ENCODE results near the gene C17orf107. TPM values are rescaled to one million over a fixed set of nuclear protein-coding genes. Genes with fewer than 3 reads are reported as not detected.

Gene C17orf107
- total RNA-seq, 1 donor from 2014 or later = 2.3 TPM

DNA sequence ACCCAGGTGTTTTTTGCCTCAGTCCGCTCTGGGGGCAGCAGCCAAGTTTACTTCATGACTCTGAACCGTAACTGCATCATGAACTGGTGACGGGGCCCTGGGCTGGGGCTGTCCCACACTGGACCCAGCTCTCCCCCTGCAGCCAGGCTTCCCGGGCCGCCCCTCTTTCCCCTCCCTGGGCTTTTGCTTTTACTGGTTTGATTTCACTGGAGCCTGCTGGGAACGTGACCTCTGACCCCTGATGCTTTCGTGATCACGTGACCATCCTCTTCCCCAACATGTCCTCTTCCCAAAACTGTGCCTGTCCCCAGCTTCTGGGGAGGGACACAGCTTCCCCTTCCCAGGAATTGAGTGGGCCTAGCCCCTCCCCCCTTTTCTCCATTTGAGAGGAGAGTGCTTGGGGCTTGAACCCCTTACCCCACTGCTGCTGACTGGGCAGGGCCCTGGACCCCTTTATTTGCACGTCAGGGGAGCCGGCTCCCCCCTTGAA is 2.1 kb upstream of the C17orf107 start:
- DNase-seq (ENCODE audit: low read depth) = no peak
- Histone ChIP-seq H3K4me3 (ENCODE audit: low read depth, low read length) (no peak overlapping the region), H3K36me3 (ENCODE audit: control insufficient read depth, insufficient read depth, low read length) (no peaks in the 10 kb centered on the region), H3K27me3 (ENCODE audit: control insufficient read depth, insufficient read depth, low read length) (peaks cover 26% of the 10 kb centered on the region)
- TF ChIP-seq, protein P1, sequence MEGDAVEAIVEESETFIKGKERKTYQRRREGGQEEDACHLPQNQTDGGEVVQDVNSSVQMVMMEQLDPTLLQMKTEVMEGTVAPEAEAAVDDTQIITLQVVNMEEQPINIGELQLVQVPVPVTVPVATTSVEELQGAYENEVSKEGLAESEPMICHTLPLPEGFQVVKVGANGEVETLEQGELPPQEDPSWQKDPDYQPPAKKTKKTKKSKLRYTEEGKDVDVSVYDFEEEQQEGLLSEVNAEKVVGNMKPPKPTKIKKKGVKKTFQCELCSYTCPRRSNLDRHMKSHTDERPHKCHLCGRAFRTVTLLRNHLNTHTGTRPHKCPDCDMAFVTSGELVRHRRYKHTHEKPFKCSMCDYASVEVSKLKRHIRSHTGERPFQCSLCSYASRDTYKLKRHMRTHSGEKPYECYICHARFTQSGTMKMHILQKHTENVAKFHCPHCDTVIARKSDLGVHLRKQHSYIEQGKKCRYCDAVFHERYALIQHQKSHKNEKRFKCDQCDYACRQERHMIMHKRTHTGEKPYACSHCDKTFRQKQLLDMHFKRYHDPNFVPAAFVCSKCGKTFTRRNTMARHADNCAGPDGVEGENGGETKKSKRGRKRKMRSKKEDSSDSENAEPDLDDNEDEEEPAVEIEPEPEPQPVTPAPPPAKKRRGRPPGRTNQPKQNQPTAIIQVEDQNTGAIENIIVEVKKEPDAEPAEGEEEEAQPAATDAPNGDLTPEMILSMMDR (IDR thresholded peaks at IDR 0.05; ENCODE audit: insufficient read depth, low read length, poor library complexity, severe bottlenecking) = no peak

DNA sequence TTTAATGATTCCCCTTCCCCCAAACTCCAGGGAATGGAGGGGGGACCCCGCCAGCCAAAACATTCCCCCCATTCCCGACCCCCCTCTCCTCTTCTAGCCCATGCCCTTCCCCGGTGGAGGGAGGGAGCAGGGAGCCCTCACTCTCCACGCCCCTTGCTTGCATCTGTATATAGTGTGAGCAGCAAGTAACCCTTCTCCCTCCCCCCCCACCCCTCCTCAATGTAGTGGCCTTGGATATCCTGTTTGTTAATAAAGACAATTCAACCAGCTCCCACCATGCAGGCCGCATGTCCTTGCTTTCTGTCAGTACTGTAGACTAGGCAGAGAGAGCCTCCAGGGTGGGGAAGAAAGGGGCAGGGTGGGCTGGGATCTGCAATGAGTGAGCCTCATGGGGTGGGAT is 1.6 kb upstream of the C17orf107 start:
- Histone ChIP-seq H3K36me3 (ENCODE audit: control insufficient read depth, insufficient read depth, low read length) (no peaks in the 10 kb centered on the region), H3K4me3 (ENCODE audit: low read depth, low read length) (no peak overlapping the region), H3K27me3 (ENCODE audit: control insufficient read depth, insufficient read depth, low read length) (peaks cover 26% of the 10 kb centered on the region)
- DNase-seq (ENCODE audit: low read depth) = no peak
- TF ChIP-seq, protein P1 (IDR thresholded peaks at IDR 0.05; ENCODE audit: insufficient read depth, low read length, poor library complexity, severe bottlenecking) = no peak

DNA sequence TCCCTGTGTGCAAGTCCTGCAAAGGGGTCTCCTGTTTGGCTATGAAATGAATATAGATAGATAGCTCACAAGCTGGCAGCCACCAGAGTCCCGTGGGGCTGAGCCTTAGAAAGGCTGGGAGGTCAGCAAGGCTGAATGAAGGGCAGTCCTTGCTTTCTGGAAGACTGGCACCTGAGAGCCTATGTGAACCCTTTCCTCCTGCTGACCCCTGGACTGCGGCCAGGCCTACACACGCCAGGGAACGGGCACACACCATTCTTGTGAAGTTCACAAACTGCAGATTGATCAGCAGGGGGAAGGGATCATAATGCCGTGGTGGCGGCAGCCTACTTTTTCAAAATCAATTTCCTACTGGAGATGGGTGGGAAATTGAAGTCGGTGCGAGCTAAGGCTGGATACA is 985 bp upstream of the C17orf107 start:
- no peak for DNase-seq (ENCODE audit: low read depth)
- no peaks in the 10 kb centered on the region for H3K36me3 ChIP-seq (ENCODE audit: control insufficient read depth, insufficient read depth, low read length)
- no peak overlapping the region for H3K4me3 ChIP-seq (ENCODE audit: low read depth, low read length)

DNA sequence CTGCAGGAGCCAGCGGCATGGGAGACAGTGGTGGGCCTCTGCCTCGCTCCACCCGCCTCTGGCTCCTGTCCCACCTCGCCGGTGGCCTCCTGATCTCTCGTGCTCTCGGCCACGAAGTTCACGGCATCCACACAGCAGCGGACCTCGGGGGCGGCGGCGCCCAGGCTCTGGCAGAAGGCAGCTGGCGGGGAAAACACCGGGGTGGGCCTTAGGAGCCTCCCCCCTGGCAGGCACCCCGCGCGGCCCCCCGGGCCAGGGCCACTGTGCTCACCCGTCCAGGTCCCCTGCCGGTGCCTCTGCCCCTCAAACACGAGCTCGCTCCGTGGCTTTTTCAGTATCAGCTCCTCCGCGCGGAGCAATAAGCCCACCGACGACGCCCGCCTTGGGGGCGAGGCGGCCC is 409 bp upstream of the C17orf107 start:
- Histone ChIP-seq H3K4me3 (ENCODE audit: low read depth, low read length) (peak overlapping the region; percentile 48), H3K27me3 (ENCODE audit: control insufficient read depth, insufficient read depth, low read length) (peaks cover 26% of the 10 kb centered on the region), H3K36me3 (ENCODE audit: control insufficient read depth, insufficient read depth, low read length) (no peaks in the 10 kb centered on the region)
- TF ChIP-seq, protein P1 (IDR thresholded peaks at IDR 0.05; ENCODE audit: insufficient read depth, low read length, poor library complexity, severe bottlenecking) = no peak
- no peak for DNase-seq (ENCODE audit: low read depth)

More for the DNA sequence above, 985 bp upstream of the C17orf107 start:
- peaks cover 26% of the 10 kb centered on the region for H3K27me3 ChIP-seq (ENCODE audit: control insufficient read depth, insufficient read depth, low read length)
- TF ChIP-seq, protein P1 (IDR thresholded peaks at IDR 0.05; ENCODE audit: insufficient read depth, low read length, poor library complexity, severe bottlenecking) = no peak

DNA sequence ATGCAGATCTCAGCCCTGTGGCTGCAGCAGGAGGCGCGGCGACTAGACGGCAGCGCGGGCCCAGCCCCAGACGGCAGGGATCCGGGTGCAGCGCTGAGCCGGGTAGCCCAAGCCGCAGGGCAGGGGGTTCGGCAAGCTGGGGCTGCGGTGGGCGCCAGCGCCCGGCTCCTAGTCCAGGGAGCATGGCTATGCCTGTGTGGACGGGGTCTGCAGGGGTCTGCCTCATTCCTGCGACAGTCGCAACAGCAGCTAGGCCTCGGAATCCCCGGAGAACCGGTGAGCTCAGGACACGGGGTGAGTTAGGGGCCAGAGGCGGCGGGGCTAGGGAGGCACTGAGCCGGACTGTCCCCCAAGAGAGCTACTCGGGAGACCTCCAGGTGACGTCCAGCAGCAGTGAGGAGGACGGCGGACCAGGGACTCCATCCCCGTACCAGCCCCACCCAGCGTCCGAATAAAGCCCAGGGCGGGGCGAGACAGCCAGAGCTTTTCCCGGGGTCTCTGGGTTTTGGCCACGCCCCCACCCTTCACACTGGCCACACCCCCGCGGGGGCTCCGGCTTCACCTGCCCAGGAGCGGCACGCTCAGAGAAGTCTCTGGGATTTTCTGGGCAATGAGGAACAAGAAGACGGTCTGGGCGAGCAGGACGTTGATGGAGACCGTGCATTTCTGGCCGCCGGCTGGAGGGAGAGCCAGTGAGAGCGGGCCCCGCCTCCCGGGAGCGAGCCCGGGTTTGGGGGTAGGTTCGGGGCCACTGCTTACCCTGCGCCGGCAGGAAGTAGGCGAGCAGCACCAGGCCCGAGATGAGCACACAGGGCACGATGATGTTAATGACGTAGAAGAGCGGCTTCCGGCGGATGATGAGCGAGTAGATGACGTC is 1.1 kb downstream of the C17orf107 start:
- Histone ChIP-seq H3K36me3 (ENCODE audit: control insufficient read depth, insufficient read depth, low read length) (no peaks in the 10 kb centered on the region), H3K4me3 (ENCODE audit: low read depth, low read length) (no peak overlapping the region), H3K27me3 (ENCODE audit: control insufficient read depth, insufficient read depth, low read length) (peaks cover 26% of the 10 kb centered on the region)
- no peak for DNase-seq (ENCODE audit: low read depth)
- TF ChIP-seq, protein P1 (IDR thresholded peaks at IDR 0.05; ENCODE audit: insufficient read depth, low read length, poor library complexity, severe bottlenecking) = no peak

All from kidney epithelial cell (primary cell).